ENCODE results near the gene ARHGAP42.

Gene ARHGAP42

GRCh38 chr11:100716838-100717237, 29.8 kb downstream of the ARHGAP42 start:
- DNase-seq (ENCODE audit: low read depth), result no peak
- H3K4me3 ChIP-seq (ENCODE audit: low read depth, low read length), result no peak overlapping the region
- TF ChIP-seq MYC (IDR thresholded peaks at IDR 0.05; ENCODE audit: low read depth, low read length) (no peak), CTCF (IDR thresholded peaks at IDR 0.05; ENCODE audit: low read depth, low read length) (no peak), POLR2A (IDR thresholded peaks at IDR 0.05; ENCODE audit: extremely low read depth, insufficient read length) (no peak), MAX (IDR thresholded peaks at IDR 0.05; ENCODE audit: low read depth, low read length) (no peak)

GRCh38 chr11:100719362-100719761, 32.3 kb downstream of the ARHGAP42 start:
- H3K4me3 ChIP-seq (ENCODE audit: low read depth, low read length), result no peak overlapping the region
- TF ChIP-seq POLR2A (IDR thresholded peaks at IDR 0.05; ENCODE audit: extremely low read depth, insufficient read length) (no peak), MAX (IDR thresholded peaks at IDR 0.05; ENCODE audit: low read depth, low read length) (no peak), MYC (IDR thresholded peaks at IDR 0.05; ENCODE audit: low read depth, low read length) (no peak), CTCF (IDR thresholded peaks at IDR 0.05; ENCODE audit: low read depth, low read length) (no peak)
- no peak for DNase-seq (ENCODE audit: low read depth)

- no peak overlapping the region for H3K4me3 ChIP-seq (ENCODE audit: low read depth, low read length)
- TF ChIP-seq CTCF (IDR thresholded peaks at IDR 0.05; ENCODE audit: low read depth, low read length) (no peak), POLR2A (IDR thresholded peaks at IDR 0.05; ENCODE audit: extremely low read depth, insufficient read length) (no peak), MYC (IDR thresholded peaks at IDR 0.05; ENCODE audit: low read depth, low read length) (no peak), MAX (IDR thresholded peaks at IDR 0.05; ENCODE audit: low read depth, low read length) (no peak)
- DNase-seq (ENCODE audit: low read depth), result no peak
These were observed 32.7 kb downstream of the ARHGAP42 start for GRCh38 chr11:100719809-100720221.

- no peak for TF ChIP-seq MYC (IDR thresholded peaks at IDR 0.05; ENCODE audit: low read depth, low read length)
- DNase-seq (ENCODE audit: low read depth), result no peak
- no peak overlapping the region for H3K4me3 ChIP-seq (ENCODE audit: low read depth, low read length)
These were observed 39.6 kb downstream of the ARHGAP42 start for GRCh38 chr11:100726680-100727079.

- TF ChIP-seq MYC (IDR thresholded peaks at IDR 0.05; ENCODE audit: low read depth, low read length), result no peak
- no peak for TF ChIP-seq CTCF (IDR thresholded peaks at IDR 0.05; ENCODE audit: low read depth, low read length)
- DNase-seq (ENCODE audit: low read depth), result no peak
- no peak overlapping the region for H3K4me3 ChIP-seq (ENCODE audit: low read depth, low read length)
These were observed 40.3 kb downstream of the ARHGAP42 start for GRCh38 chr11:100727410-100727809.

- no peak for TF ChIP-seq CTCF (IDR thresholded peaks at IDR 0.05; ENCODE audit: low read depth, low read length)
- no peak for TF ChIP-seq POLR2A (IDR thresholded peaks at IDR 0.05; ENCODE audit: extremely low read depth, insufficient read length)
- no peak for TF ChIP-seq MYC (IDR thresholded peaks at IDR 0.05; ENCODE audit: low read depth, low read length)
- TF ChIP-seq MAX (IDR thresholded peaks at IDR 0.05; ENCODE audit: low read depth, low read length), result no peak
- no peak for DNase-seq (ENCODE audit: low read depth)
- H3K4me3 ChIP-seq (ENCODE audit: low read depth, low read length), result no peak overlapping the region
These were observed 43.2 kb downstream of the ARHGAP42 start for GRCh38 chr11:100730266-100730665.
